HTR-8/SVneo (cell line): ENCODE measurements around the gene SFRP2.

Experiments
- DNase-seq: peaks from one replicate; pipeline ENCODE4 v3.0.0; 2011; ENCODE audit warnings: low spot score, mixed read lengths; ENCODE audit not compliant: insufficient read length
- FAIRE-seq: peaks from 2 replicates; lab custom pipeline; 2011; peaks lifted over from hg19 to GRCh38; lab: Jason Lieb, UNC

SFRP2 gene

DNA sequence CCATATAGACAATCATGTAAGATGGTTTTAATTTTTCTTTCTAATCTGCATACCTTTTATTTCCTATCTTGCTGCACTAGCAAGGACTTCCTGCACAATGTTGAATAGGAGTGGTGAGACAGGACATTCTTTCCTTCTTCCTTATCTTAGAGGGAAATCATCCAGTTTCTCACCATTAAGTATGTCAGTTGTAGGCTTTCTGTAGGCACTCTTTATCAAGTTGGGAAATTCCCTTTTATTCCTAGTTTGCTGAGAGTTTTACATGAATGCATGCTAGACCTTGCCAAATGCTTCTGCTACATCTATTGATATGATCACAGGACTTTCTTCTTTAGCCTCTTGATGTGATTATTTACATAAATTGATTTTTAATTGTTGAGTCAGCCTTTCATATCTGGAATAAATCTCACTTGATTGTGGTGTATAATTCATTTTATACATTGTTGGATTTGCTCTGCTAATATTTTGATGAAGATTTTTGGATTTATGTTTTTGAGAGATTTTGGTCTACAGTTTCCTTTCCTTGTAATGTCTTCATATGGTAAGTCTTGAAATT, 52.9 kb downstream of the SFRP2 start:
- FAIRE-seq, result no peak
- no peak for DNase-seq

DNA sequence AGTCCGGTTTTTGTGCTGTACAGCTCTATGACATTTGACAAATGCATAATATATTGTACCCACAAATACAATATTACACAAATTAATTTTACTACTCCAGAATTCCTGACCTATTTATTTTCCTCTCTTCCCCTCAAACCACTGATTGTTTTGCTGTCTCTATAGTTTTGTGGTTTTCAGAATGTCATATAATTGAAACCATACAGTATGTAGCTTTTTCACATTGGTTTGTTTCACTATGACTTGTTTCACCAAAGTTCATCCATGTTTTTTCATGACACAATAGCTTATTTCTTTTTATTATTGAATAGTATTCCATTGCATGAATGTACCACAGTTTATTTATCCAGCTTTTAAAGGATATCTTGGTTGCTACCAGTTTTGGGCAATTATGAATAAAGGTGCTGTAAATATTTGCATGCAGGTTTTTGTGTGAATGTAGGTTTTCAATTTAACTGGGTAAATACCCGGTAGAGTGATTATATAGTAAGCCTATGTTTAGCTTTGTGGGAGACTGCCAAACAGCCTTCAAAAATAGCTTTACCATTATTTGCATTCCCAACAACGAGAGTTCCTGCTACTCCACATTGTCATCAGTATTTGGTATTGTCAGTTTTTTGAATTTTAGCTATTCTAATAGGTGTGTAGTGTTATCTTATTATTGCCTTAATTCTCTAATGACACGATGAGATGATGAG, 55.0 kb downstream of the SFRP2 start:
- DNase-seq (no peak), FAIRE-seq (no peak)

DNA sequence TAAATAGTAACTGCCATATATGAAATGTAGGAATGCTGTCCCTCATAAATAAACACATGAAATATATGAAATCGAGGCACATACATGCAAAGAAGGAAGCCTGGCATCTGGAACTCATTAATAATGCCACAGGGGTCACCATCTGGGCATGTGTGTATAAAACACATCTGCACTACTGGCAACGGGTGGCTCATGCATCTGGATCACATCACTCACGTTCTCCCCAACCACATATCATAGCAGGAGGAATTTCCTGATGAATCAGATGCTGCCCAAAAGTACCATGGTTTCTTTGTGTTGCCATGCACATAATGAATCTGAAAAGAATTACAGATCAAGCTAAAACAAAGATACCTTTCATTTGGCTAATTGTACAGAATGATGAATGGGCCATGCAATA, 57.6 kb downstream of the SFRP2 start:
- peak; percentile 16 for FAIRE-seq

More for the DNA sequence above, 57.6 kb downstream of the SFRP2 start:
- DNase-seq, result peak; percentile 33
